Calu3 (cell line): Measurements from ENCODE around the gene NCKAP1. TPM values are rescaled to one million over a fixed set of nuclear protein-coding genes. Genes with fewer than 3 reads are reported as not detected.

Source experiments
- BruUV-seq: library from RNA; stranded (reverse); fragments of 400-500 nt; replicated peaks from 2 replicates; lab custom pipeline; 2021; lab: Mats Ljungman, UMichigan
- CTCF ChIA-PET: fragments of 300-600 bp; sonication (Branson Sonifier 250); formaldehyde crosslinking; loops from one replicate; lab custom pipeline; 2022; ENCODE audit warnings: antibody characterized with exemption; lab: Charles Lee
- DNase-seq: peaks from one replicate; pipeline ENCODE4 v3.0.0; 2022
- H3K27ac Mint-ChIP-seq: one replicate; pipeline ENCODE4 v1.8.0; 2022; ENCODE audit warnings: mixed read lengths; ENCODE audit not compliant: unreplicated experiment
- H3K27me3 Mint-ChIP-seq: one replicate; pipeline ENCODE4 v1.8.0; 2022; ENCODE audit warnings: mixed read lengths; ENCODE audit not compliant: unreplicated experiment
- H3K36me3 Mint-ChIP-seq: one replicate; pipeline ENCODE4 v1.8.0; 2022; ENCODE audit warnings: mild to moderate bottlenecking, moderate library complexity, mixed read lengths; ENCODE audit not compliant: insufficient read depth, unreplicated experiment
- H3K4me1 Mint-ChIP-seq: one replicate; pipeline ENCODE4 v1.8.0; 2022; ENCODE audit warnings: mild to moderate bottlenecking, low read depth, mixed read lengths; ENCODE audit not compliant: unreplicated experiment
- H3K4me3 Mint-ChIP-seq: one replicate; pipeline ENCODE4 v1.8.0; 2022; ENCODE audit warnings: mild to moderate bottlenecking, low read depth, moderate library complexity, mixed read lengths; ENCODE audit not compliant: unreplicated experiment
- H3K9me3 Mint-ChIP-seq: one replicate; pipeline ENCODE4 v1.8.0; 2022; ENCODE audit warnings: low read depth, mixed read lengths; ENCODE audit not compliant: unreplicated experiment
- CTCF ChIP-seq: fragments of 200-600 bp; IDR thresholded peaks from one replicate; pipeline ENCODE4 v1.8.0; 2022; ENCODE audit warnings: antibody characterized with exemption; ENCODE audit not compliant: unreplicated experiment
- intact Hi-C: fragments of 100-400 bp; cut with micrococcal nuclease; formaldehyde crosslinking; loops from one replicate; pipeline ENCODE4 v1.10.0; 2022; ENCODE audit not compliant: unreplicated experiment
- total RNA-seq: library from RNA; stranded (reverse); gene quantifications from 2 replicates; pipeline ENCODE4 v1.2.3, GENCODE V29; 2022

NCKAP1 gene
- total RNA-seq, 1 experiment from 2014 or later: 157 TPM

DNA sequence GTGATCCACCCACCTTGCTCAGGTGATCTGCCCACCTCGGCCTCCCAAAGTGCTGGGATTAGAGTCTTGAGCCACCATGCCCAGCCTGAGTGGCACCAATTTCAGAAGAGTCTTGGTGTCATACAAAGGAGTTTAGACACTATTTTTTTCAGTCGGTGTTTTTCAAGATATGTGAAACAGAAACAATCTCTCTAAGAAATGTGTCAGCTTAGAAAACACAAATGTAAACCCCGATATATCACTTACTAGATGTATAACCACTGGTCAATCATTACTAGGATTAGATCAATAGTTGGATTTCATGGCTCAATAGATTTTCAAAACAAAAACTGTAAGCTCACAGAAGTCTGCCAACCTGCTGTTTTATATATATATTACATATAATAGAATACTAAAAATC is 104.6 kb downstream of the NCKAP1 start:
- Mint-ChIP-seq H3K9me3 (no peaks in the 10 kb centered on the region), H3K27me3 (no peaks in the 10 kb centered on the region), H3K36me3 (peaks cover 36% of the 10 kb centered on the region), H3K27ac (no peak overlapping the region), H3K4me3 (no peak overlapping the region), H3K4me1 (no peaks in the 10 kb centered on the region)
- no TSS peak for BruUV-seq
- TF ChIP-seq CTCF: no peak
- DNase-seq: no peak
- intact Hi-C loops: no loop called here
- CTCF ChIA-PET: no interaction called here

GRCh38 chr2:182929972-182930371 is 108.3 kb downstream of the NCKAP1 start:
- DNase-seq: no peak
- CTCF ChIA-PET: no interaction called here
- intact Hi-C loops: no loop called here
- Mint-ChIP-seq H3K4me3 (no peak overlapping the region), H3K4me1 (no peaks in the 10 kb centered on the region), H3K27me3 (no peaks in the 10 kb centered on the region), H3K36me3 (peaks cover 45% of the 10 kb centered on the region), H3K27ac (no peak overlapping the region), H3K9me3 (no peaks in the 10 kb centered on the region)
- TF ChIP-seq CTCF: no peak
- no TSS peak for BruUV-seq

- DNase-seq: no peak
- Mint-ChIP-seq H3K27ac (no peak overlapping the region), H3K27me3 (no peaks in the 10 kb centered on the region), H3K4me1 (no peaks in the 10 kb centered on the region), H3K4me3 (no peak overlapping the region), H3K9me3 (no peaks in the 10 kb centered on the region), H3K36me3 (peaks cover 50% of the 10 kb centered on the region)
- intact Hi-C loops: no loop called here
- BruUV-seq: no TSS peak
- no peak for TF ChIP-seq CTCF
- CTCF ChIA-PET: no interaction called here
These were observed 114.0 kb downstream of the NCKAP1 start for GRCh38 chr2:182924306-182924705.

DNA sequence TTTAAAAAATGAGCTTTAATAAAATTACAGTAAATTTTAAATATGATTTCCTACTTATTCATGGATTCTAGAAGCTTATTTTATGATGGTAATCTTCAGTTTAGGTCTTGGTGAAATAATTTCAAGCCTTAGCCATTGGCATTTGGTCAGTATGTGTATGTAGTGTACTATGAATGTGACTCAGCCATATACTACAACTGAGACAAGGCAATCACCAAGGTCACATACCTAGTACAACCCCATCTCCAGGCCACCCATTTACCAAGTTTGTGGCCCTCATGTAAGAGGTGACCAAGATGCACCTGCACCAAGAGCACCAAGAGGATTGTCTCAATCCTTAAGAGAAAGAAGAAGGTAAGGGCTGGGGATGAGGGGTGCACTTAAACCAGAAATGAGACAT is 117.0 kb downstream of the NCKAP1 start:
- CTCF ChIA-PET: no interaction called here
- Mint-ChIP-seq H3K9me3 (no peaks in the 10 kb centered on the region), H3K27me3 (no peaks in the 10 kb centered on the region), H3K4me1 (no peaks in the 10 kb centered on the region), H3K27ac (no peak overlapping the region), H3K36me3 (peaks cover 41% of the 10 kb centered on the region), H3K4me3 (no peak overlapping the region)
- no peak for DNase-seq
- intact Hi-C loops: no loop called here
- TF ChIP-seq CTCF: no peak
- no TSS peak for BruUV-seq
